Measurements from ENCODE around the gene GGN. TPM values are rescaled to one million over a fixed set of nuclear protein-coding genes. Genes with fewer than 3 reads are reported as not detected.

The GGN gene
- total RNA-seq, 2 experiments from 2014 or later = 0.41 to 1.2 TPM

- Mint-ChIP-seq H3K27me3 (no peaks in the 10 kb centered on the region), H3K9me3 (no peaks in the 10 kb centered on the region), H3K27ac (peak overlapping the region; percentile 49), H3K4me1 (ENCODE audit: low read depth) (peaks cover 20% of the 10 kb centered on the region), H3K4me3 (peak overlapping the region; percentile 73), H3K36me3 (peaks cover 2% of the 10 kb centered on the region)
- ChIA-PET POLR2A (interaction anchor here (0.9 to 2.7 kb wide), 6 partner anchors 8 to 60 kb away, joined by 3 to 7 read pairs (median 4); partner anchors contain the start of genes CATSPERG, GGN, PSMD8 and RASGRP4), CTCF (interaction anchor here (0.7 to 2.7 kb wide), 4 partner anchors 8 to 239 kb away, joined by 4 to 20 read pairs (median 8); partner anchors contain the start of genes FAM98C and PSMD8)
- intact Hi-C loops (cut with micrococcal nuclease) = no loop called here
- peak; percentile 61 for DNase-seq
Measured at GRCh38 chr19:38395381-38396114, 7.7 kb upstream of the GGN start.

GRCh38 chr19:38394488-38394887 is 6.7 kb upstream of the GGN start:
- POLR2A ChIA-PET = interaction anchor here (1.2 to 2.7 kb wide), 2 partner anchors 8 to 11 kb away, joined by 3 to 7 read pairs; no protein-coding TSS in a partner anchor
- intact Hi-C loops (cut with micrococcal nuclease) = no loop called here

GRCh38 chr19:38392707-38393308 is 5.0 kb upstream of the GGN start:
- H3K4me1 Mint-ChIP-seq (ENCODE audit: low read depth) = peaks cover 32% of the 10 kb centered on the region
- no peaks in the 10 kb centered on the region for H3K27me3 Mint-ChIP-seq
- CTCF ChIA-PET = interaction anchor here (2.7 kb wide), 1 partner anchor 11 kb away, joined by 20 read pairs; the partner anchor contains the start of gene FAM98C
- POLR2A ChIA-PET = no interaction called here
- H3K36me3 Mint-ChIP-seq = peaks cover 2% of the 10 kb centered on the region
- no peaks in the 10 kb centered on the region for H3K9me3 Mint-ChIP-seq
- intact Hi-C loops (cut with micrococcal nuclease) = no loop called here
- H3K4me3 Mint-ChIP-seq = no peak overlapping the region
- peak; percentile 48 for DNase-seq
- no peak overlapping the region for H3K27ac Mint-ChIP-seq

More at GRCh38 chr19:38394488-38394887, 6.7 kb upstream of the GGN start:
- Mint-ChIP-seq H3K27me3 (no peaks in the 10 kb centered on the region), H3K9me3 (no peaks in the 10 kb centered on the region), H3K4me1 (ENCODE audit: low read depth) (peaks cover 26% of the 10 kb centered on the region), H3K4me3 (peak overlapping the region; percentile 73), H3K36me3 (peaks cover 2% of the 10 kb centered on the region), H3K27ac (peak overlapping the region; percentile 49)
- DNase-seq = peak; percentile 86
- CTCF ChIA-PET = interaction anchor here (1.7 to 2.7 kb wide), 3 partner anchors 9 to 160 kb away, joined by 4 to 20 read pairs (median 11); partner anchors contain the start of genes FAM98C and PSMD8

GRCh38 chr19:38391911-38392464 is 4.2 kb upstream of the GGN start:
- Mint-ChIP-seq H3K36me3 (peaks cover 5% of the 10 kb centered on the region), H3K27ac (no peak overlapping the region), H3K9me3 (no peaks in the 10 kb centered on the region), H3K27me3 (peaks cover 3% of the 10 kb centered on the region), H3K4me1 (ENCODE audit: low read depth) (peaks cover 38% of the 10 kb centered on the region), H3K4me3 (no peak overlapping the region)
- ChIA-PET CTCF (interaction anchor here (0.6 kb wide), 1 partner anchor 11 kb away, joined by 3 read pairs; the partner anchor contains the start of gene FAM98C), POLR2A (interaction anchor here (0.5 kb wide), 1 partner anchor 249 kb away, joined by 3 read pairs; no protein-coding TSS in a partner anchor)
- intact Hi-C loops (cut with micrococcal nuclease) = no loop called here
- no peak for DNase-seq

GRCh38 chr19:38389957-38390924 is 2.4 kb upstream of the GGN start:
- Mint-ChIP-seq H3K4me1 (ENCODE audit: low read depth) (peaks cover 32% of the 10 kb centered on the region), H3K36me3 (peaks cover 7% of the 10 kb centered on the region), H3K27ac (no peak overlapping the region), H3K4me3 (peak overlapping the region; percentile 76), H3K27me3 (peaks cover 3% of the 10 kb centered on the region), H3K9me3 (no peaks in the 10 kb centered on the region)
- no peak for DNase-seq
- ChIA-PET CTCF (interaction anchor here (0.6 to 4.1 kb wide), 2 partner anchors 13 to 1014 kb away, joined by 4 to 33 read pairs; partner anchors contain the start of gene FAM98C), POLR2A (interaction anchor here (0.6 to 1.3 kb wide), 4 partner anchors 10 to 480 kb away, joined by 3 to 4 read pairs (median 3); partner anchors contain the start of gene ACTN4)
- intact Hi-C loops (cut with micrococcal nuclease) = loop anchor here (5.0 kb wide), 3 partner anchors 37 to 128 kb away; partner anchors contain the start of genes KCNK6, RASGRP4, SPINT2 and YIF1B

GRCh38 chr19:38389101-38389925 is 1.5 kb upstream of the GGN start:
- CTCF ChIA-PET = interaction anchor here (2.4 to 4.1 kb wide), 2 partner anchors 13 to 541 kb away, joined by 9 to 33 read pairs; partner anchors contain the start of genes FAM98C, MRPS12 and SARS2
- intact Hi-C loops (cut with micrococcal nuclease) = loop anchor here (5.0 kb wide), 3 partner anchors 38 to 127 kb away; partner anchors contain the start of genes KCNK6, RASGRP4, SPINT2 and YIF1B
- peaks cover 15% of the 10 kb centered on the region for H3K36me3 Mint-ChIP-seq
- H3K4me3 Mint-ChIP-seq = peak overlapping the region; percentile 76
- H3K4me1 Mint-ChIP-seq (ENCODE audit: low read depth) = peaks cover 31% of the 10 kb centered on the region
- H3K27ac Mint-ChIP-seq = peak overlapping the region; percentile 82
- H3K9me3 Mint-ChIP-seq = no peaks in the 10 kb centered on the region
- POLR2A ChIA-PET = interaction anchor here (0.6 to 1.0 kb wide), 3 partner anchors 9 to 289 kb away, joined by 3 read pairs; partner anchors contain the start of gene PSMD8
- H3K27me3 Mint-ChIP-seq = peaks cover 3% of the 10 kb centered on the region
- DNase-seq = peak; percentile 36

GRCh38 chr19:38388349-38389100 is 691 bp upstream of the GGN start, which contains the start of gene SPRED3:
Gene SPRED3, plus strand, starts transcription at chr19:38388697. Its CDS starts 1,606 bp downstream, at chr19:38390303.
- Mint-ChIP-seq H3K4me3 (peak within 1 kb of the TSS; percentile 78), H3K36me3 (peaks cover 18% of the 10 kb centered on the region), H3K4me1 (ENCODE audit: low read depth) (peaks cover 28% of the 10 kb centered on the region), H3K9me3 (no peaks in the 10 kb centered on the region), H3K27ac (peak within 1 kb of the TSS; percentile 82), H3K27me3 (peaks cover 3% of the 10 kb centered on the region)
- ChIA-PET CTCF (interaction anchor here (0.6 to 4.1 kb wide), 5 partner anchors 10 to 542 kb away, joined by 3 to 33 read pairs (median 6); partner anchors contain the start of genes FAM98C, MRPS12, PSMD8 and SARS2), POLR2A (interaction anchor here (0.6 to 3.0 kb wide), 5 partner anchors 8 to 124 kb away, joined by 3 to 28 read pairs (median 4); partner anchors contain the start of gene PSMD8)
- no peak for DNase-seq
- intact Hi-C loops (cut with micrococcal nuclease) = loop anchor here (1.0 to 5.0 kb wide), 5 partner anchors 14 to 126 kb away; partner anchors contain the start of genes KCNK6, PSMD8, RASGRP4 and SPINT2

- DNase-seq = no peak
- Mint-ChIP-seq H3K4me1 (ENCODE audit: low read depth) (peaks cover 23% of the 10 kb centered on the region), H3K9me3 (no peaks in the 10 kb centered on the region), H3K27ac (peak overlapping the region; percentile 30), H3K27me3 (peaks cover 3% of the 10 kb centered on the region), H3K4me3 (peak overlapping the region; percentile 63), H3K36me3 (peaks cover 32% of the 10 kb centered on the region)
- ChIA-PET CTCF (interaction anchor here (0.7 to 4.1 kb wide), 6 partner anchors 11 to 543 kb away, joined by 3 to 33 read pairs (median 6); partner anchors contain the start of genes FAM98C, MRPS12, PSMD8 and SARS2), POLR2A (interaction anchor here (1.2 to 3.0 kb wide), 3 partner anchors 9 to 26 kb away, joined by 4 to 28 read pairs (median 8); partner anchors contain the start of gene PSMD8)
- intact Hi-C loops (cut with micrococcal nuclease) = loop anchor here (5.0 kb wide), 3 partner anchors 40 to 125 kb away; partner anchors contain the start of genes KCNK6, RASGRP4, SPINT2 and YIF1B
Measured at GRCh38 chr19:38386971-38387549, 774 bp downstream of the GGN start.

Measured in activated CD4-positive, alpha-beta memory T cell treated with anti-CD3 and anti-CD28 coated beads for 36 hours (primary cell).